ENCODE data around the gene PTPRN2. TPM values are rescaled to one million over a fixed set of nuclear protein-coding genes. Genes with fewer than 3 reads are reported as not detected.
"Not testable (repeated sequence)": the region's sequence is repeated elsewhere in the genome, so short reads cannot be mapped to it uniquely, and the experiment has no call there.

The PTPRN2 gene
- total RNA-seq, 1 experiment from 2014 or later: 1.7 TPM

- H3K4me1 ChIP-seq (ENCODE audit: low read length); H3K9me2 ChIP-seq (replicated peaks; ENCODE audit: insufficient read depth, low read length); H3K79me2 ChIP-seq (ENCODE audit: low read length); DNase-seq; H4K20me1 ChIP-seq (ENCODE audit: insufficient read depth, low read depth, low read length); H3K27ac ChIP-seq (ENCODE audit: low read length); H3K4me3 ChIP-seq (ENCODE audit: low read length); H2AFZ ChIP-seq (ENCODE audit: low read length); H3K4me2 ChIP-seq (ENCODE audit: low read depth, low read length, poor library complexity, severe bottlenecking); H3K9me3 ChIP-seq (ENCODE audit: low read length); H3K27me3 ChIP-seq (ENCODE audit: low read length); H3K9ac ChIP-seq (ENCODE audit: low read length); H3K36me3 ChIP-seq (ENCODE audit: insufficient read depth, low read length): not testable (repeated sequence)
Observed at GRCh38 chr7:158405771-158406170, 181.9 kb downstream of the PTPRN2 start.

- no peak overlapping the region for H3K4me2 ChIP-seq (ENCODE audit: low read depth, low read length, poor library complexity, severe bottlenecking)
- DNase-seq: no peak
- no peak overlapping the region for H2AFZ ChIP-seq (ENCODE audit: low read length)
- no peak overlapping the region for H3K4me3 ChIP-seq (ENCODE audit: low read length)
- H3K27ac ChIP-seq (ENCODE audit: low read length): no peak overlapping the region
- no peaks in the 10 kb centered on the region for H3K79me2 ChIP-seq (ENCODE audit: low read length)
- no peaks in the 10 kb centered on the region for H4K20me1 ChIP-seq (ENCODE audit: insufficient read depth, low read depth, low read length)
- H3K27me3 ChIP-seq (ENCODE audit: low read length): no peaks in the 10 kb centered on the region
- no peak overlapping the region for H3K9ac ChIP-seq (ENCODE audit: low read length)
- no peaks in the 10 kb centered on the region for H3K9me3 ChIP-seq (ENCODE audit: low read length)
- no peaks in the 10 kb centered on the region for H3K9me2 ChIP-seq (replicated peaks; ENCODE audit: insufficient read depth, low read length)
- H3K4me1 ChIP-seq (ENCODE audit: low read length): no peaks in the 10 kb centered on the region
- H3K36me3 ChIP-seq (ENCODE audit: insufficient read depth, low read length): no peaks in the 10 kb centered on the region
Observed at GRCh38 chr7:158405324-158405723, 182.3 kb downstream of the PTPRN2 start.

GRCh38 chr7:158404031-158404761 is 183.4 kb downstream of the PTPRN2 start:
- Histone ChIP-seq H3K9me2 (replicated peaks; ENCODE audit: insufficient read depth, low read length) (no peaks in the 10 kb centered on the region), H3K36me3 (ENCODE audit: insufficient read depth, low read length) (no peaks in the 10 kb centered on the region), H3K9me3 (ENCODE audit: low read length) (0 out of 2 replicates have a peak, but pooled peaks cover under 1% of the 10 kb centered on the region), H3K27me3 (ENCODE audit: low read length) (no peaks in the 10 kb centered on the region), H4K20me1 (ENCODE audit: insufficient read depth, low read depth, low read length) (no peaks in the 10 kb centered on the region), H3K27ac (ENCODE audit: low read length) (no peak overlapping the region), H3K4me3 (ENCODE audit: low read length) (no peak overlapping the region), H3K9ac (ENCODE audit: low read length) (no peak overlapping the region), H3K79me2 (ENCODE audit: low read length) (no peaks in the 10 kb centered on the region), H3K4me2 (ENCODE audit: low read depth, low read length, poor library complexity, severe bottlenecking) (no peak overlapping the region), H3K4me1 (ENCODE audit: low read length) (no peaks in the 10 kb centered on the region), H2AFZ (ENCODE audit: low read length) (no peak overlapping the region)
- DNase-seq: no peak

DNA sequence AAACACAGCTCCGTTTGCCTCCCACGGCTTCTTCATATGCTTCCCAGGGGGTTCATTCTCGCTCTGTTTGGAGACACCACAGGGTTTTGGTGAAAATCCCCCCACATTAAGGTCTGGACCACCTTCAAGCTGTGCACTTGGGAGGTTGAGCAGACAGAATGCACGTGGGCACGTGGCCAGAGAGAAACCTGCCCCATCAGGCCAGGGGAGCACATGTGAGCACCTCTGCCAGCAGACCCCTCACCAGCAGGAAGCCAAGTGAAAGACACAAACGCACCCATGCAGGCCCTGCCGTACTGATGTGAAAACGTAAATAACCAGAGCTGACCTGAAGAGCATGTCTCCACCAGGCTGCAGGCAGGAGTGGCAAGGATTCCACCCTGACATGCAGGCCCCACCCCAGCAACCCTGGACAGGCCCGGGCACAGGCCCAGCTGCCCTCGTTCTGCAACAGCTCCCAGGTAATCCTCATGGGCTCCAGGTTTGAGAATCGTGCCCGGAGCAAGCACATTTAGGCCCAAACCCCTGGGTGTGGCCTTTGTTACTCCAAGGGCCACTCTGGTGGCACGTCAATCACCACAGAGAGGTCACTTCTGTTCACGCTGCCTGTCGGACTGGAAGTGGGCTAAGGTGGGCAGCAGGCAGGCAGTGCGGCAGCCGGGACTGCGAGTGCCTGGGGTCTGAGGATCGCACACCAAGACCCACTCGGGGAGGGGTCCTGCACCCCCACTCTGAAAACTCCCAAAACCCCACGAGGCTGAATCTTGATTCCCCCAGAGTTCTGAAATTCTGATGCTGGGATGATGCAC is 184.4 kb downstream of the PTPRN2 start:
- Histone ChIP-seq H3K36me3 (ENCODE audit: insufficient read depth, low read length) (no peaks in the 10 kb centered on the region), H3K9ac (ENCODE audit: low read length) (no peak overlapping the region), H3K9me3 (ENCODE audit: low read length) (peaks cover 6% of the 10 kb centered on the region; the same call in 1 of the 2 replicates), H4K20me1 (ENCODE audit: insufficient read depth, low read depth, low read length) (no peaks in the 10 kb centered on the region), H2AFZ (ENCODE audit: low read length) (no peak overlapping the region), H3K27me3 (ENCODE audit: low read length) (no peaks in the 10 kb centered on the region), H3K27ac (ENCODE audit: low read length) (no peak overlapping the region), H3K79me2 (ENCODE audit: low read length) (no peaks in the 10 kb centered on the region), H3K4me2 (ENCODE audit: low read depth, low read length, poor library complexity, severe bottlenecking) (no peak overlapping the region), H3K4me3 (ENCODE audit: low read length) (no peak overlapping the region), H3K4me1 (ENCODE audit: low read length) (no peaks in the 10 kb centered on the region), H3K9me2 (replicated peaks; ENCODE audit: insufficient read depth, low read length) (no peaks in the 10 kb centered on the region)
- no peak for DNase-seq

GRCh38 chr7:158402471-158402870 is 185.2 kb downstream of the PTPRN2 start:
- DNase-seq: no peak
- no peaks in the 10 kb centered on the region for H3K27me3 ChIP-seq (ENCODE audit: low read length)
- no peaks in the 10 kb centered on the region for H3K9me2 ChIP-seq (replicated peaks; ENCODE audit: insufficient read depth, low read length)
- no peak overlapping the region for H3K9ac ChIP-seq (ENCODE audit: low read length)
- no peaks in the 10 kb centered on the region for H4K20me1 ChIP-seq (ENCODE audit: insufficient read depth, low read depth, low read length)
- H3K27ac ChIP-seq (ENCODE audit: low read length): no peak overlapping the region
- no peak overlapping the region for H3K4me3 ChIP-seq (ENCODE audit: low read length)
- peaks cover 6% of the 10 kb centered on the region; the same call in 1 of the 2 replicates for H3K9me3 ChIP-seq (ENCODE audit: low read length)
- H3K4me1 ChIP-seq (ENCODE audit: low read length): no peaks in the 10 kb centered on the region
- H3K4me2 ChIP-seq (ENCODE audit: low read depth, low read length, poor library complexity, severe bottlenecking): no peak overlapping the region
- no peaks in the 10 kb centered on the region for H3K79me2 ChIP-seq (ENCODE audit: low read length)
- no peaks in the 10 kb centered on the region for H3K36me3 ChIP-seq (ENCODE audit: insufficient read depth, low read length)
- H2AFZ ChIP-seq (ENCODE audit: low read length): no peak overlapping the region

DNA sequence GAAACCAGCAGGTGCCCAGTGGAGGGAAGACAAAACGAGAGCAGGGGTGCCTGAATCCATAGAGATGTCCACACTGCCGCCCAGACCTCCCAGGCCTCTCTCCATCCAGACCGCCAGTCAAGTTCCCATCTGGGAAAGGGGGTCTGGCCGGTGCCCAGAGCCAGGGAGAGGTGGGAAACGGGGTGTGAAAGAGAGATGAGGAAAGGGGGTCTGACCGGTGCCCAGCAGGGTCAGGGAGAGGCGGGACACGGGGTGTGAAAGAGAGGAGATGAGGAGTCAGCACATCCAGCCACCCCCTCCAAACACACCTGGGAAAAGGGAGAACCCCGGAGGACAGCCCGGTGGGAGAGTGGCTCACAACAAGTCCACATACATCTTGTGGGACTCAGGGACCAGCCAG is 185.8 kb downstream of the PTPRN2 start:
- Histone ChIP-seq H4K20me1 (ENCODE audit: insufficient read depth, low read depth, low read length) (no peaks in the 10 kb centered on the region), H3K27ac (ENCODE audit: low read length) (no peak overlapping the region), H3K27me3 (ENCODE audit: low read length) (no peaks in the 10 kb centered on the region), H3K9me2 (replicated peaks; ENCODE audit: insufficient read depth, low read length) (no peaks in the 10 kb centered on the region), H2AFZ (ENCODE audit: low read length) (no peak overlapping the region), H3K9ac (ENCODE audit: low read length) (no peak overlapping the region), H3K36me3 (ENCODE audit: insufficient read depth, low read length) (no peaks in the 10 kb centered on the region), H3K4me1 (ENCODE audit: low read length) (no peaks in the 10 kb centered on the region), H3K4me3 (ENCODE audit: low read length) (no peak overlapping the region), H3K4me2 (ENCODE audit: low read depth, low read length, poor library complexity, severe bottlenecking) (no peak overlapping the region), H3K79me2 (ENCODE audit: low read length) (no peaks in the 10 kb centered on the region), H3K9me3 (ENCODE audit: low read length) (peaks cover 6% of the 10 kb centered on the region; the same call in 1 of the 2 replicates)
- no peak for DNase-seq

- Histone ChIP-seq H3K4me1 (ENCODE audit: low read length) (no peaks in the 10 kb centered on the region), H3K27ac (ENCODE audit: low read length) (no peak overlapping the region), H3K9me2 (replicated peaks; ENCODE audit: insufficient read depth, low read length) (no peaks in the 10 kb centered on the region), H3K9ac (ENCODE audit: low read length) (no peak overlapping the region), H4K20me1 (ENCODE audit: insufficient read depth, low read depth, low read length) (no peaks in the 10 kb centered on the region), H3K4me2 (ENCODE audit: low read depth, low read length, poor library complexity, severe bottlenecking) (no peak overlapping the region), H3K79me2 (ENCODE audit: low read length) (no peaks in the 10 kb centered on the region), H3K27me3 (ENCODE audit: low read length) (no peaks in the 10 kb centered on the region), H3K4me3 (ENCODE audit: low read length) (no peak overlapping the region), H2AFZ (ENCODE audit: low read length) (no peak overlapping the region), H3K36me3 (ENCODE audit: insufficient read depth, low read length) (no peaks in the 10 kb centered on the region), H3K9me3 (ENCODE audit: low read length) (peaks cover 6% of the 10 kb centered on the region; the same call in 1 of the 2 replicates)
- DNase-seq: no peak
Observed at GRCh38 chr7:158401295-158401694, 186.3 kb downstream of the PTPRN2 start.

GRCh38 chr7:158400601-158401225 is 186.9 kb downstream of the PTPRN2 start:
- H3K79me2 ChIP-seq (ENCODE audit: low read length): no peaks in the 10 kb centered on the region
- no peak overlapping the region for H2AFZ ChIP-seq (ENCODE audit: low read length)
- no peak overlapping the region for H3K4me2 ChIP-seq (ENCODE audit: low read depth, low read length, poor library complexity, severe bottlenecking)
- DNase-seq: no peak
- H3K9ac ChIP-seq (ENCODE audit: low read length): no peak overlapping the region
- H4K20me1 ChIP-seq (ENCODE audit: insufficient read depth, low read depth, low read length): no peaks in the 10 kb centered on the region
- no peak overlapping the region for H3K27ac ChIP-seq (ENCODE audit: low read length)
- H3K4me3 ChIP-seq (ENCODE audit: low read length): no peak overlapping the region
- H3K4me1 ChIP-seq (ENCODE audit: low read length): no peaks in the 10 kb centered on the region
- no peaks in the 10 kb centered on the region for H3K9me2 ChIP-seq (replicated peaks; ENCODE audit: insufficient read depth, low read length)
- H3K27me3 ChIP-seq (ENCODE audit: low read length): no peaks in the 10 kb centered on the region
- peaks cover 6% of the 10 kb centered on the region; the same call in 1 of the 2 replicates for H3K9me3 ChIP-seq (ENCODE audit: low read length)
- H3K36me3 ChIP-seq (ENCODE audit: insufficient read depth, low read length): no peaks in the 10 kb centered on the region
